ENCODE data around the gene UQCC2.

- TF ChIP-seq, protein P1, sequence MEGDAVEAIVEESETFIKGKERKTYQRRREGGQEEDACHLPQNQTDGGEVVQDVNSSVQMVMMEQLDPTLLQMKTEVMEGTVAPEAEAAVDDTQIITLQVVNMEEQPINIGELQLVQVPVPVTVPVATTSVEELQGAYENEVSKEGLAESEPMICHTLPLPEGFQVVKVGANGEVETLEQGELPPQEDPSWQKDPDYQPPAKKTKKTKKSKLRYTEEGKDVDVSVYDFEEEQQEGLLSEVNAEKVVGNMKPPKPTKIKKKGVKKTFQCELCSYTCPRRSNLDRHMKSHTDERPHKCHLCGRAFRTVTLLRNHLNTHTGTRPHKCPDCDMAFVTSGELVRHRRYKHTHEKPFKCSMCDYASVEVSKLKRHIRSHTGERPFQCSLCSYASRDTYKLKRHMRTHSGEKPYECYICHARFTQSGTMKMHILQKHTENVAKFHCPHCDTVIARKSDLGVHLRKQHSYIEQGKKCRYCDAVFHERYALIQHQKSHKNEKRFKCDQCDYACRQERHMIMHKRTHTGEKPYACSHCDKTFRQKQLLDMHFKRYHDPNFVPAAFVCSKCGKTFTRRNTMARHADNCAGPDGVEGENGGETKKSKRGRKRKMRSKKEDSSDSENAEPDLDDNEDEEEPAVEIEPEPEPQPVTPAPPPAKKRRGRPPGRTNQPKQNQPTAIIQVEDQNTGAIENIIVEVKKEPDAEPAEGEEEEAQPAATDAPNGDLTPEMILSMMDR (conservative IDR thresholded peaks at IDR 0.05) = no peak
- TF ChIP-seq ZFX (IDR thresholded peaks at IDR 0.05) = no peak
Observed at GRCh38 chr6:33722103-33722623, 10.7 kb upstream of the UQCC2 start.

All from C4-2B (cell line).